MM.1S (cell line): ENCODE measurements around the gene RPL39.

Source experiments
- CTCF ChIP-seq: fragments of 300-600 bp; sonication (generic); IDR thresholded peaks from 2 replicates; pipeline ENCODE4 v1.5.1; 2016; ENCODE audit warnings: antibody characterized with exemption, low read length, mixed read lengths
- EZH2 ChIP-seq: fragments of 300-600 bp; sonication (generic); optimal IDR thresholded peaks from 2 replicates; pipeline ENCODE3; 2017; ENCODE audit warnings: low read depth, mild to moderate bottlenecking, antibody characterized with exemption, low read length, mixed read lengths
- EZH2phosphoT487 ChIP-seq: fragments of 300-600 bp; sonication (generic); IDR thresholded peaks from 2 replicates; pipeline ENCODE4 v1.6.1; 2018; ENCODE audit warnings: antibody characterized with exemption, low read length

DNA sequence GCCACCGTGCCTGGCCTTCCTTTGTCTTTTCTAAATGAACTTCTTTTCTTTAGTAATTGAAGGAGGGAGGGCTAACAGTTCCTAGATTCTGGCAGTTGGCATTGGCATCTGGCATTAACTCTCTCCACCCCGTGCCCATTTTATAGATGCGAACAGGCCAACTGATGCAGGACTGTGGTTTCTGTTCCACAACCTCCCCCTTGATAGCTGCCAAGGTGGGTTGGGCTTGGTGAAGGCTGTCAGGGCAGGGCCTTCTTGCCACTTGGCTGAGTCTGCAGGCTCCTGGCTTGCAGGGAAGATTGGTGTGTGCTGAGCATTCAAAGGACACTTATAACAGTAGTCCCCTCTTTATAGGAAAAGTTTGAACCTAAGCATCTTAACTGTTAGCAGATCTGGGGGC lies 28.7 kb downstream of the RPL39 start:
- TF ChIP-seq CTCF (no peak), EZH2 (no peak), EZH2phosphoT487 (no peak)
